HEK293 (cell line): ENCODE data around the gene OR2S2.

Experiments
- CTCF ChIA-PET: fragments of 350-600 bp; formaldehyde crosslinking; extraction: SDS; loops from one replicate; lab custom pipeline; 2021; ENCODE audit warnings: antibody characterized with exemption; lab: Yijun Ruan, JAX
- POLR2A ChIA-PET: fragments of 300-600 bp; formaldehyde crosslinking; extraction: SDS; loops from one replicate; lab custom pipeline; 2020; ENCODE audit warnings: antibody characterized with exemption, inconsistent platforms; lab: Yijun Ruan, JAX
- H3K27ac ChIP-seq: fragments of 200-500 bp; sonication (Bioruptor generic); 2 replicates; pipeline ENCODE4 v1.5.1; 2014; ENCODE audit warnings: low read depth, low read length, control low read depth, inconsistent platforms; ENCODE audit errors: extremely low read depth
- H3K36me3 ChIP-seq, 2 experiments: fragments of 200-500 bp in 1 of 2; sonication (Bioruptor generic) in 1 of 2; 1 replicate in 1 of 2; 2 replicates in 1 of 2; pipeline ENCODE4 v1.5.1; 2014 to 2017; ENCODE audit warnings: inconsistent platforms in 2 of 2, low read length in 2 of 2; ENCODE audit not compliant: control insufficient read depth in 2 of 2, insufficient read depth in 1 of 2
- H3K4me1 ChIP-seq: fragments of 200-500 bp; sonication (Bioruptor generic); 2 replicates; pipeline ENCODE4 v1.5.1; 2014; ENCODE audit warnings: mild to moderate bottlenecking, low read length, inconsistent platforms; ENCODE audit not compliant: control insufficient read depth, insufficient read depth
- H3K4me3 ChIP-seq: 2 replicates; pipeline ENCODE4 v1.5.1; 2011; ENCODE audit warnings: low read depth, mild to moderate bottlenecking, control low read depth, low read length, moderate library complexity
- H3K9me3 ChIP-seq: fragments of 200-500 bp; sonication (Bioruptor generic); 2 replicates; pipeline ENCODE4 v1.5.1; 2014; ENCODE audit warnings: low read depth, low read length, inconsistent platforms; ENCODE audit not compliant: control insufficient read depth, insufficient read depth
- GLIS2 ChIP-seq: fragments of 450-650 bp; formaldehyde crosslinking; IDR thresholded peaks from 2 replicates; pipeline ENCODE4 v1.5.1; 2016; ENCODE audit warnings: missing biosample characterization, missing genetic modification characterization
- MZF1 ChIP-seq: fragments of 450-650 bp; formaldehyde crosslinking; IDR thresholded peaks from 2 replicates; pipeline ENCODE4 v1.5.1; 2017; ENCODE audit warnings: missing biosample characterization, missing genetic modification characterization, borderline replicate concordance
- TRIM28 ChIP-seq: IDR thresholded peaks from 2 replicates; pipeline ENCODE4 v1.6.1; 2011; ENCODE audit warnings: low read length, control low read depth, borderline replicate concordance
- ZNF112 ChIP-seq: fragments of 450-650 bp; formaldehyde crosslinking; IDR thresholded peaks from 2 replicates; pipeline ENCODE4 v1.5.0; 2017; ENCODE audit warnings: missing biosample characterization, missing genetic modification characterization
- ZNF184 ChIP-seq: fragments of 450-650 bp; IDR thresholded peaks from 2 replicates; pipeline ENCODE4 v1.5.1; 2018; ENCODE audit warnings: missing biosample characterization, mild to moderate bottlenecking, missing genetic modification characterization
- ZNF221 ChIP-seq: fragments of 450-650 bp; formaldehyde crosslinking; IDR thresholded peaks from 2 replicates; pipeline ENCODE4 v1.5.1; 2017; ENCODE audit warnings: missing biosample characterization, missing genetic modification characterization, borderline replicate concordance
- ZNF248 ChIP-seq: fragments of 450-650 bp; formaldehyde crosslinking; IDR thresholded peaks from 2 replicates; pipeline ENCODE4 v1.5.1; 2017; ENCODE audit warnings: missing biosample characterization, missing genetic modification characterization
- ZNF37A ChIP-seq: fragments of 450-650 bp; IDR thresholded peaks from 2 replicates; pipeline ENCODE4 v1.5.1; 2018; ENCODE audit warnings: missing biosample characterization, missing genetic modification characterization
- ZNF394 ChIP-seq: fragments of 450-650 bp; formaldehyde crosslinking; IDR thresholded peaks from 2 replicates; pipeline ENCODE4 v1.5.1; 2016; ENCODE audit warnings: missing biosample characterization, missing genetic modification characterization, mild to moderate bottlenecking, moderate library complexity, borderline replicate concordance
- ZNF529 ChIP-seq: fragments of 450-650 bp; formaldehyde crosslinking; IDR thresholded peaks from 2 replicates; pipeline ENCODE4 v1.5.1; 2017; ENCODE audit warnings: missing genetic modification characterization, missing biosample characterization; ENCODE audit not compliant: insufficient replicate concordance
- ZNF530 ChIP-seq: fragments of 450-650 bp; formaldehyde crosslinking; IDR thresholded peaks from 2 replicates; pipeline ENCODE4 v1.5.1; 2016; ENCODE audit warnings: low read depth, missing biosample characterization, missing genetic modification characterization
- ZNF571 ChIP-seq: fragments of 450-650 bp; formaldehyde crosslinking; IDR thresholded peaks from 2 replicates; pipeline ENCODE4 v1.5.0; 2017; ENCODE audit warnings: missing biosample characterization, missing genetic modification characterization
- ZNF677 ChIP-seq: fragments of 450-650 bp; IDR thresholded peaks from 2 replicates; pipeline ENCODE4 v1.5.0; 2018; ENCODE audit warnings: missing biosample characterization, mild to moderate bottlenecking, missing genetic modification characterization, moderate library complexity
- ZNF707 ChIP-seq: fragments of 450-650 bp; formaldehyde crosslinking; IDR thresholded peaks from 2 replicates; pipeline ENCODE4 v1.5.1; 2016; ENCODE audit warnings: missing biosample characterization, missing genetic modification characterization
- ZNF76 ChIP-seq: fragments of 450-650 bp; formaldehyde crosslinking; IDR thresholded peaks from 2 replicates; pipeline ENCODE4; 2016; ENCODE audit warnings: low read depth, missing biosample characterization, missing genetic modification characterization, borderline replicate concordance
- ZNF843 ChIP-seq: fragments of 450-650 bp; formaldehyde crosslinking; IDR thresholded peaks from 2 replicates; pipeline ENCODE4 v1.5.1; 2016; ENCODE audit warnings: missing biosample characterization, missing genetic modification characterization
- ZSCAN23 ChIP-seq: fragments of 450-650 bp; formaldehyde crosslinking; IDR thresholded peaks from 2 replicates; pipeline ENCODE4 v1.5.1; 2016; ENCODE audit warnings: missing biosample characterization, missing genetic modification characterization
- TF ChIP-seq, protein P1 (sequence below): fragments of 450-650 bp; formaldehyde crosslinking; IDR thresholded peaks from 2 replicates; pipeline ENCODE4 v1.5.1; 2017; ENCODE audit warnings: missing biosample characterization, missing genetic modification characterization
- TF ChIP-seq, protein P2 (sequence below): fragments of 450-650 bp; formaldehyde crosslinking; optimal IDR thresholded peaks from 2 replicates; pipeline ENCODE3; 2016; ENCODE audit warnings: missing biosample characterization, mild to moderate bottlenecking, missing genetic modification characterization
- TF ChIP-seq, protein P3 (sequence below): fragments of 450-650 bp; formaldehyde crosslinking; IDR thresholded peaks from 2 replicates; pipeline ENCODE4 v1.5.1; 2016; ENCODE audit warnings: missing biosample characterization, missing genetic modification characterization
- TF ChIP-seq, protein P4 (sequence below): fragments of 450-650 bp; formaldehyde crosslinking; IDR thresholded peaks from 2 replicates; pipeline ENCODE4 v1.5.1; 2016; ENCODE audit warnings: missing biosample characterization, missing genetic modification characterization, low read depth
- TF ChIP-seq, protein P5 (sequence below): fragments of 450-650 bp; formaldehyde crosslinking; IDR thresholded peaks from 2 replicates; pipeline ENCODE4 v1.5.1; 2017; ENCODE audit warnings: missing biosample characterization, missing genetic modification characterization
- TF ChIP-seq, protein P6 (sequence below): fragments of 450-650 bp; formaldehyde crosslinking; IDR thresholded peaks from 2 replicates; pipeline ENCODE4 v1.5.1; 2016; ENCODE audit warnings: missing biosample characterization, missing genetic modification characterization

The OR2S2 gene

DNA sequence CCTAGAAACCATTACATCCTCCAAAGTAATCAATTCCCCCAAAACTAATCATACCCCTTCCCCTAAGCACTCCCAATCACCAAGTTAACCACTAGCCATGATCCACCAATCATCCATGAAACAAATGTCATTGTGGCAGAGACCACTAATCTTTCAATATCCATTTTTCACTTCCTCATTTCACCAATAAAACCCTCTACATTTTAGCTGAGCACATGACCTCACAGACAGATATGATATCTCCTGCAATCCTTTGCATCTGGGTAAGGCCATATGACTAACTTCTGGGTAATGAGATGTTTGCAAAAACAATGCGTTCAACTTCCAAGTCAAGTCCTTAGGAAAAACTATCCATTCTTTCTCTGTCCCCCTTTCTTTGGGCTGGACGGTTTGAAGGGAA, 20.7 kb downstream of the OR2S2 start (continued):
- TF ChIP-seq ZNF394 (tag by site-specific recombination) (no peak), ZNF677 (tag by site-specific recombination) (no peak), ZNF248 (tag by site-specific recombination) (no peak), ZNF529 (tag by site-specific recombination) (no peak)
- TF ChIP-seq, protein P1, sequence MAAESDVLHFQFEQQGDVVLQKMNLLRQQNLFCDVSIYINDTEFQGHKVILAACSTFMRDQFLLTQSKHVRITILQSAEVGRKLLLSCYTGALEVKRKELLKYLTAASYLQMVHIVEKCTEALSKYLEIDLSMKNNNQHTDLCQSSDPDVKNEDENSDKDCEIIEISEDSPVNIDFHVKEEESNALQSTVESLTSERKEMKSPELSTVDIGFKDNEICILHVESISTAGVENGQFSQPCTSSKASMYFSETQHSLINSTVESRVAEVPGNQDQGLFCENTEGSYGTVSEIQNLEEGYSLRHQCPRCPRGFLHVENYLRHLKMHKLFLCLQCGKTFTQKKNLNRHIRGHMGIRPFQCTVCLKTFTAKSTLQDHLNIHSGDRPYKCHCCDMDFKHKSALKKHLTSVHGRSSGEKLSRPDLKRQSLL (tag by site-specific recombination): no peak

DNA sequence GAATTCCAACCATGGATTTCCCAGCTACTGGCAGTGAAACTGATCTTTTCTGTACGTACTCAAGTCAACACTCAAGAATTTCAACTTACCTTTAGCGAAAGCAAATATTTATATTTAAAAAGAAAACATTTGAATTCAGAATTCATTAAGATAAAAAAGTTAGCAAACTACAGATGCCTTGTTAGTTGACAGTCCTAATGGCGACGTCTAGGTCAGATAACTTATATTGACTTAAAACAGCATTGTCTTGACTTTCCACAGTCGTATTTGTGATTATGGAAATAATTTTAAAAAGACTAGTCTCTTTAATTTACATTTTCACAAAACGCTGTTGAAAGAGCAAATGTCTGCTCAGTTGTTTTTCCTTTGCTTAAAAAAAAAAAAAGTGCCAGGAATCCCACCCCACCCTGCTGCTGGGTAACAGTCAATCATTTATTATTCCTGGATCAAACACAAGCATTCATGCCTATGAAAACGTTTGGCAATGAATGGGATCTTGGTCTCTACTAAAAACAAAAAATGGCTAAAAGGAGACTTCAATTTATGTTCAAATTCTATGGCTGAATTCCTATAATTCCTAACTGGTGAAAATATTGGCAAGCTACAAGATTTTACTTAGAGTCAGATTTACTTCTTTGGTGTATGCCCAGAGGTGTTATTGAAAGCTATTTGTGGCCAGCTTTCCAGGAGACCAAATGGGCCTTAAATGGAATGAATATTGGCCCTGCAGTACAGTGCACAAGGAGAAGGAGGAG, 22.0 kb downstream of the OR2S2 start:
- H3K4me1 ChIP-seq: no peaks in the 10 kb centered on the region
- ChIA-PET POLR2A (no interaction called here), CTCF (interaction anchor here (0.6 to 8.7 kb wide), 8 partner anchors 10 to 87 kb away, joined by 3 to 46 read pairs (median 3); no protein-coding TSS in a partner anchor)
- no peaks in the 10 kb centered on the region for H3K9me3 ChIP-seq
- no peak overlapping the region for H3K27ac ChIP-seq
- TF ChIP-seq ZNF221 (tag by site-specific recombination) (no peak), ZNF37A (no peak), ZNF571 (tag by site-specific recombination) (no peak), ZNF529 (tag by site-specific recombination) (no peak), MZF1 (no peak), ZNF707 (no peak), TRIM28 (no peak), ZNF530 (tag by site-specific recombination) (no peak), GLIS2 (no peak), ZSCAN23 (tag by site-specific recombination) (no peak), ZNF76 (tag by site-specific recombination) (no peak), ZNF184 (no peak), ZNF112 (tag by site-specific recombination) (no peak), ZNF843 (tag by site-specific recombination) (no peak)
- TF ChIP-seq, protein P2, sequence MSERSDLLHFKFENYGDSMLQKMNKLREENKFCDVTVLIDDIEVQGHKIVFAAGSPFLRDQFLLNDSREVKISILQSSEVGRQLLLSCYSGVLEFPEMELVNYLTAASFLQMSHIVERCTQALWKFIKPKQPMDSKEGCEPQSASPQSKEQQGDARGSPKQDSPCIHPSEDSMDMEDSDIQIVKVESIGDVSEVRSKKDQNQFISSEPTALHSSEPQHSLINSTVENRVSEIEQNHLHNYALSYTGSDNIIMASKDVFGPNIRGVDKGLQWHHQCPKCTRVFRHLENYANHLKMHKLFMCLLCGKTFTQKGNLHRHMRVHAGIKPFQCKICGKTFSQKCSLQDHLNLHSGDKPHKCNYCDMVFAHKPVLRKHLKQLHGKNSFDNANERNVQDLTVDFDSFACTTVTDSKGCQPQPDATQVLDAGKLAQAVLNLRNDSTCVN (tag by site-specific recombination): no peak
- TF ChIP-seq, protein P3, sequence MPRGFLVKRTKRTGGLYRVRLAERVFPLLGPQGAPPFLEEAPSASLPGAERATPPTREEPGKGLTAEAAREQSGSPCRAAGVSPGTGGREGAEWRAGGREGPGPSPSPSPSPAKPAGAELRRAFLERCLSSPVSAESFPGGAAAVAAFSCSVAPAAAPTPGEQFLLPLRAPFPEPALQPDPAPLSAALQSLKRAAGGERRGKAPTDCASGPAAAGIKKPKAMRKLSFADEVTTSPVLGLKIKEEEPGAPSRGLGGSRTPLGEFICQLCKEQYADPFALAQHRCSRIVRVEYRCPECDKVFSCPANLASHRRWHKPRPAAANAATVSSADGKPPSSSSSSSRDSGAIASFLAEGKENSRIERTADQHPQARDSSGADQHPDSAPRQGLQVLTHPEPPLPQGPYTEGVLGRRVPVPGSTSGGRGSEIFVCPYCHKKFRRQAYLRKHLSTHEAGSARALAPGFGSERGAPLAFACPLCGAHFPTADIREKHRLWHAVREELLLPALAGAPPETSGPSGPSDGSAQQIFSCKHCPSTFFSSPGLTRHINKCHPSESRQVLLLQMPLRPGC (tag by site-specific recombination): no peak
- TF ChIP-seq, protein P4, sequence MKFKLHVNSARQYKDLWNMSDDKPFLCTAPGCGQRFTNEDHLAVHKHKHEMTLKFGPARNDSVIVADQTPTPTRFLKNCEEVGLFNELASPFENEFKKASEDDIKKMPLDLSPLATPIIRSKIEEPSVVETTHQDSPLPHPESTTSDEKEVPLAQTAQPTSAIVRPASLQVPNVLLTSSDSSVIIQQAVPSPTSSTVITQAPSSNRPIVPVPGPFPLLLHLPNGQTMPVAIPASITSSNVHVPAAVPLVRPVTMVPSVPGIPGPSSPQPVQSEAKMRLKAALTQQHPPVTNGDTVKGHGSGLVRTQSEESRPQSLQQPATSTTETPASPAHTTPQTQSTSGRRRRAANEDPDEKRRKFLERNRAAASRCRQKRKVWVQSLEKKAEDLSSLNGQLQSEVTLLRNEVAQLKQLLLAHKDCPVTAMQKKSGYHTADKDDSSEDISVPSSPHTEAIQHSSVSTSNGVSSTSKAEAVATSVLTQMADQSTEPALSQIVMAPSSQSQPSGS (tag by site-specific recombination): no peak
- TF ChIP-seq, protein P5, sequence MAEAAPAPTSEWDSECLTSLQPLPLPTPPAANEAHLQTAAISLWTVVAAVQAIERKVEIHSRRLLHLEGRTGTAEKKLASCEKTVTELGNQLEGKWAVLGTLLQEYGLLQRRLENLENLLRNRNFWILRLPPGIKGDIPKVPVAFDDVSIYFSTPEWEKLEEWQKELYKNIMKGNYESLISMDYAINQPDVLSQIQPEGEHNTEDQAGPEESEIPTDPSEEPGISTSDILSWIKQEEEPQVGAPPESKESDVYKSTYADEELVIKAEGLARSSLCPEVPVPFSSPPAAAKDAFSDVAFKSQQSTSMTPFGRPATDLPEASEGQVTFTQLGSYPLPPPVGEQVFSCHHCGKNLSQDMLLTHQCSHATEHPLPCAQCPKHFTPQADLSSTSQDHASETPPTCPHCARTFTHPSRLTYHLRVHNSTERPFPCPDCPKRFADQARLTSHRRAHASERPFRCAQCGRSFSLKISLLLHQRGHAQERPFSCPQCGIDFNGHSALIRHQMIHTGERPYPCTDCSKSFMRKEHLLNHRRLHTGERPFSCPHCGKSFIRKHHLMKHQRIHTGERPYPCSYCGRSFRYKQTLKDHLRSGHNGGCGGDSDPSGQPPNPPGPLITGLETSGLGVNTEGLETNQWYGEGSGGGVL (tag by site-specific recombination): no peak
- TF ChIP-seq, protein P6, sequence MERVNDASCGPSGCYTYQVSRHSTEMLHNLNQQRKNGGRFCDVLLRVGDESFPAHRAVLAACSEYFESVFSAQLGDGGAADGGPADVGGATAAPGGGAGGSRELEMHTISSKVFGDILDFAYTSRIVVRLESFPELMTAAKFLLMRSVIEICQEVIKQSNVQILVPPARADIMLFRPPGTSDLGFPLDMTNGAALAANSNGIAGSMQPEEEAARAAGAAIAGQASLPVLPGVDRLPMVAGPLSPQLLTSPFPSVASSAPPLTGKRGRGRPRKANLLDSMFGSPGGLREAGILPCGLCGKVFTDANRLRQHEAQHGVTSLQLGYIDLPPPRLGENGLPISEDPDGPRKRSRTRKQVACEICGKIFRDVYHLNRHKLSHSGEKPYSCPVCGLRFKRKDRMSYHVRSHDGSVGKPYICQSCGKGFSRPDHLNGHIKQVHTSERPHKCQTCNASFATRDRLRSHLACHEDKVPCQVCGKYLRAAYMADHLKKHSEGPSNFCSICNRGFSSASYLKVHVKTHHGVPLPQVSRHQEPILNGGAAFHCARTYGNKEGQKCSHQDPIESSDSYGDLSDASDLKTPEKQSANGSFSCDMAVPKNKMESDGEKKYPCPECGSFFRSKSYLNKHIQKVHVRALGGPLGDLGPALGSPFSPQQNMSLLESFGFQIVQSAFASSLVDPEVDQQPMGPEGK (tag by site-specific recombination): no peak
- H3K36me3 ChIP-seq: no peaks in the 10 kb centered on the region
- H3K4me3 ChIP-seq: no peak overlapping the region
